Stimulated activated naive CD8-positive, alpha-beta T cell treated with anti-CD3 and anti-CD28 coated beads, Interleukin-15, Interleukin-2, amounts not matched to agents 100 U/mL and 50 U/mL, for 24 hours (primary cell): ENCODE results near the gene MYO7A.

Experiments
- ATAC-seq: fragments of 150-1000 bp; cut with Tn5 transposase; one replicate; pipeline ENCODE4 v1.10.0; 2021
- DNase-seq: peaks from one replicate; pipeline ENCODE4 v3.0.0; 2021

The MYO7A gene

DNA sequence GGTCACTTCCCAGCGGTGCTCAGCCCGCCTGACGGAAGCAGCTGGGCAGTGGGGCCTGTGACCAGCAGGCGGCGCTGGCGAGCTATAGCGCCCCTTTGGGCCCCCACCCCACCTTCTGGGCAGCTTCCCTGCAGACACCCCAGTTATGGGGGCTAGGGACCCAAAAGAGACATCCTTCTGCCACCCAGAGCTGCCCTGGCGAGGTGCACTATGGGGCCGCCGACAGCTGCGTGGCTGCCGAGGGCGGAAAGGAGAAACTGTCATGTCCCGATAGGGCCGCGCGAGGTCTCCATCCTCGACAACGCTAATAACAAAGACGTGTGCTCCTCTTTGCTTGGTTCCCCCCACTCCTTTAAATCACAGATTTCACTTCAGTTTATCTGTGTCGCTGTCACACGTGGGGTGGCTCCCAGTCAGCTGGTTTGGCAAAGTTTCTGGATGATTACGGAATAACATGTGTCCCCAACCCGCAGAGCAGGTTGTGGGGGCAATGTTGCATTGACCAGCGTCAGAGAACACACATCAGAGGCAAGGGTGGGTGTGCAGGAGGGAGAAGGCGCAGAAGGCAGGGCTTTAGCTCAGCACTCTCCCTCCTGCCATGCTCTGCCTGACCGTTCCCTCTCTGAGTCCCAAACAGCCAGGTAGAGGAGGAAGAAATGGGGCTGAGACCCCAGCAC is 673 bp upstream of the MYO7A start:
- peak; percentile 69 for DNase-seq
- peak; percentile 71 for ATAC-seq

DNA sequence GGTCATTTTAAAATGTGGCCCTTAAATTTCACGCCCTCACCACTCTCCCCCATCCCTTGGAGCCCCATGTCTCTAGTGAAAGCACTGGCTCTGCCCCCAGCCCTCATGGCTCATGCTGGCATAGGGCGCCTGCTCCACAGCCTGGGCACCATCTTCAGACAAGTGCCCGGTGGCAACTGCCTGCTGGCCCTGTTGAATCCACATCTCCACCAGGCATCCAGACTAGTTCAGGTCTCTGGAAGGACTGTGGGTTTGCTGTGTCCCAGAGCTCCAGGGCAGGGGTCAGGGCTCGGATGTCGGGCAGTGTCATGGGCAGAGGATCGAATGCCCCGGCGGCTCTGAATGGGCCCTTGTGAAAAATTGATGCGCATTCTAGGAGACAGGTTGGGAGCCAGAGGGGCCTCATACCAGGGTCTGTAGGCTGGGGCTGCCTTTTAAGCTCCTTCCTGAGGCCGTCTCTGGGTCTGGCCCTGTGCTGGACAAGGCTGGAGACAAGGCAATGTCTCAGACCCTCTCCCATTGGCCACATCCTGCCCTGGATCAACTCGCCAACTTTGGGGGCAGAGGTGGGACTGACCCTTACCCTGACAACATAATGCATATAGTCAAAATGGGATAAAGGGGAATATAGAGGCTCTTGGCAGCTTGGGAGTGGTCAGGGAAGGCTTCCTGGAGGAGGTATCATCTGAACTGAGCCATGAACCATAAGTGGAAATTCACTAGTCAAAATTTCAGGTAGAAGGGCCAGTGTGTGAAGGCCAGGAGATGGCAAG is 1.2 kb downstream of the MYO7A start:
- ATAC-seq (no peak), DNase-seq (no peak)

DNA sequence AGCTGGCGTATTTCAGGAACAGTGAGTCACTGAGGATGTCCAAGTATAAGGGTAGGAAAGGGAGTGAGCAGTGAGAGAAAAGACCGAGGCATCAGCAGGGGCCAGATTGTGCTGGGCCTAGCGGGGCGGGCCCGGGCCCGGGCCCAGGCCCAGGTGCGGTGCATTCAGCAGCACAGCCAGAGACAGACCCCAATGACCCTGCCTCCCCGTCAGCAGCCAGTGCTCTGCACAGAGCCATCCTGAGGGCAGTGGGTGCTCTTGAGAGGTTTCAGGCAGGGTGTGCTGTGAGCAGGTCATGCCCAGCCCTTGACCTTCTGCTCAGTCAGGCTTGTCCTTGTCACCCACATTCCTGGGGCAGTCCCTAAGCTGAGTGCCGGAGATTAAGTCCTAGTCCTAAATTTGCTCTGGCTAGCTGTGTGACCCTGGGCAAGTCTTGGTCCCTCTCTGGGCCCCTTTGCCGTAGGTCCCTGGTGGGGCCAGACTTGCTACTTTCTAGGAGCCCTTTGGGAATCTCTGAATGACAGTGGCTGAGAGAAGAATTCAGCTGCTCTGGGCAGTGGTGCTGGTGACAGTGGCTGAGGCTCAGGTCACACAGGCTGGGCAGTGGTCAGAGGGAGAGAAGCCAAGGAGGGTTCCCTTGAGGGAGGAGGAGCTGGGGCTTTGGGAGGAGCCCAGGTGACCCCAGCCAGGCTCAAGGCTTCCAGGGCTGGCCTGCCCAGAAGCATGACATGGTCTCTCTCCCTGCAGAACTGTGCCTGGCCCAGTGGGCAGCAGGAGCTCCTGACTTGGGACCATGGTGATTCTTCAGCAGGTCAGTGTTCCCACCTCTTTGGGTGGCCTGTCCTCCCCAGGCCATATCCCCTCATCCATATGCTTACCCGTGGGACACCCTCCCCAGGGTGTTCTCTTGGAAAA is 2.1 kb downstream of the MYO7A start:
- DNase-seq (no peak), ATAC-seq (no peak)

DNA sequence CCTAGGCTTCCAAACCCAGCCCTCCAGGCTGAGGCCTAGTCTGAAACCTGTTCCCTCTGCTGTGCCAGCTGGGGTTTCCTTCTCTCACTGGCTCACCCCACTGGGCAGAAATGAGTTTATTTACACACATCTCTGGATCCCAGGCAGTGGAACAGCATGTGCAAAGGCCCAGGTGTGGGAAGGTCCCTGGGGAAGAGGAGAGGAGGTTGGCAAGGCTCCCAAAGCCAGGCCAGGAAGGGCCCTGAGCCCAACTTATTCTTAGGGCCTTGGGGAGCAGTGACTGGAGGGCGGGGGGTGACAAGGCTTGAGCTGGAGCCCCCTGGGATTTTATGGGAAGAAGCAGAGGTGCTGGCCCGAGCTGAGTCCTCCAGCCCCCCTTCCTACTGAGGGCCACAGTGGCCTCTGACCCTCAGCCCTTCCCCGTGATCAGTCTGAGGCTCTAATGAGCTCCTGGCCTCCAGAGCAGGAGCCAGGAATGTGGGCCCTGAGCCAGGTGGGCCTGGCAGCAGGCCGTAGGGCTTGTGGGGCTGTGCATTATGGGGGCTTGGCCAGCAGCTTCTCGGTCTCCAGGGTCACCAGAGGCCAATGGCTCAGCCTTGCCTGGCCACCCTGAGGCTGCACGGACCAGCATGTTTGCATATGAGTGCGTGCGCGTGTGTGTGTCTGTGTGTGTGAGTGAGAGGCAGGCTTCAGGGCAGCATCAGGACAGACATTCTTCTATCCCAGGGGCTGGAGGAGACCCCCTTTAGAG is 2.9 kb downstream of the MYO7A start:
- DNase-seq = no peak
- no peak for ATAC-seq

DNA sequence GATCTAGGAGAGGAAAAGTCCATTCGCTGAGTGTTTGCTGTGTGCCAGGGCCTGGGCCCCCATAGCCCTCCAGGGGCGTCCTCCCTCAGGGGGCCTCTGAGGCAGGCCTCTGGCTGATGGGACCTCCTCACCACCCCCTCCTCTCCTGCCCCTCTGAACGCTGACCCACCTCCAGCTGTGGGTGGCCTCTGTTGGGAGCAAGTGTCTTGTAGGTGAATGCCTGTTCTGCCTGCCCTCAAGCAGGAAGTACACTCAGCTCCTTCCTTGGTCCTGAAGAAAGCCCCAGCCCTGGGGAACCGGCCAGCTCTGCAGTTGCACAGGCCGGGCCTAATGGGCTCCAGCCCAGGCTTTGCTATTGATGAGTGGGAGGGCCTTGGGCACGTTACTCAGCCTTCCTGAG is 3.5 kb downstream of the MYO7A start:
- no peak for DNase-seq
- no peak for ATAC-seq

DNA sequence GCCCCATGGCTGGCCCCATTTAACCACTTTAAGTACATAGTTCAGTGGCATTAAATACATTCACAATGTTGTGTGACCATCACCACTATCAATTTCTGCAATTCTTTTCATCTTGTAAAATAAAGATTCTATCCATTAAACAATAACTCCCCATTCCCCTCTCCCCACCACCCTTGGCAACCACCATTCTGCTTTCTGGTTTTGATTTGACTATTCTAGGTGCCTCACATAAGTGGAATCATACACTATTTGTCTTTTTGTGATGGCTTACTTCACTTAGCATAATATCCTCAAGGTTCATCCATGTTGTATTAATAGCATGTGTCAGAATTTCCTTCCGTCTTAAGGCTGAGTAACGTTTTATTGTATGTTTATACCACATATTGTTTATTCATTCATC is 7.0 kb downstream of the MYO7A start:
- no peak for ATAC-seq
- DNase-seq = no peak

DNA sequence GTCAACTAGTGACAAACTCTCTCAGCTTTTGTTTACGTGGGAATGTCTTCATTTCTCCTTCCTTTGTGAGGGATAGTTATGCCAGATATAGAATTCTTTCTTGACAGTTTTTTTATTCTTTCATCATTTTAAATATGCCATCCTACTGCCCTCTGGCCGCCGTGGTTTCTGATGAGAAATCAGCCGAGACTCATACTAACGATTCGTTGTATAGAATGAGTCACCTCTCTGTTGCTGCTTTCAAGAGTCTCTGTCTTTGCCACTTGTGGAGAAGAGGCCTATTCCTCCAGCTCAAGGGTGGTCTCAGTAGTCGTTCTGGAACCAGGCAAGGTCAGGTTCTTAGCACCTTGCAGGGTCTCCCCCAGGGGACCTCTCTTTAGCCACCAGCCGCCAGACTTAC is 8.0 kb downstream of the MYO7A start:
- DNase-seq (no peak), ATAC-seq (peak; percentile 34)

DNA sequence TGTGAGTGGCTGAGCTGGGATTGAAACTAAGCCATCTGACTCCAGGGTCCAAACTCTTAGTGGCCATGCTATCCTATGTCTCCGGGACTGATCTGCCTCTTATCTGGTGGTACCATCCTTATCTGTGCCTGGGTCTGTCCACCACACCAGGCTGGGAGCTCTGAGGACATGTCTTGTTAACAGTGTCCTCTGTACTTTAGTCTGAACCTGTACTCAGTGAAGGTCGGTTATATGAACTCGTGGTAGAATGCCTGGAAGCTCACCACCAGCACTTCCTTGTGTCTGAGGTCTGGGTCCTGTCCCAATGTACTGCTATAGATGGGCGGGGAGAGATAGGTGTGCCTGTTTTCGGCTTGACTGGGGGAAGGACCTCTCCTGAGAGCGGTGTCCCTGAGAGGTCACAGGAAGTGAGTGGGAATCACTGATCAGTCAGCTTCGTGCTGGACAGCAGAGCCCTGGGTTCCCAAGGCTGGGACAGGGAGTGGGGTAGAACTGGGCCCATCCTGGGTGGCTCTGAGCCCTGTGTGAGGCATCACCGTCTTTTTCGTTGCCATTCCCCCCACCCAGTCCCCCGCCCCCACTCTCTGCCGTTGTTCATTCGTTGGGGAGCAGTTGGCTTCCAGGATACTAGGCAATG is 8.9 kb downstream of the MYO7A start:
- ATAC-seq (no peak), DNase-seq (no peak)

DNA sequence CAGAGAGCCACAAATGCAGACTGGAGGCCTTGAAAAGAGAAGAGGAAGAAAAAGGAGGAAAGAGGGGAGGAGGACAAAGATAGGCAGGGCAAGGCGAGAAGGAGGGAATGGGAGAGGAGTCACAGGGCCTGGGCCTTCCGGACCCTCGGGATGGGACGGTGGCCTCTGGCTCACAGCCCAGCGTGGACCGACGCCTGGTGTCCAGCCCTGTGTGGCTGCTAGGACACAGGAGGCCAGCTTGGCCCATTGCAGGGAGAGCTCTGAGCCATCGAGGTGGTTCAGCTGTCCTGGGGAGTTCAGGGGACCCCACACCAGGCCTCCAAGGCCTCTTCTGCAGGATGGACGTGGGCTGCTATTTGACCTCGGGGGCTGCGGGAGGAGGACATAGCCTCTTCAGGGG is 9.4 kb downstream of the MYO7A start:
- DNase-seq = no peak
- no peak for ATAC-seq

DNA sequence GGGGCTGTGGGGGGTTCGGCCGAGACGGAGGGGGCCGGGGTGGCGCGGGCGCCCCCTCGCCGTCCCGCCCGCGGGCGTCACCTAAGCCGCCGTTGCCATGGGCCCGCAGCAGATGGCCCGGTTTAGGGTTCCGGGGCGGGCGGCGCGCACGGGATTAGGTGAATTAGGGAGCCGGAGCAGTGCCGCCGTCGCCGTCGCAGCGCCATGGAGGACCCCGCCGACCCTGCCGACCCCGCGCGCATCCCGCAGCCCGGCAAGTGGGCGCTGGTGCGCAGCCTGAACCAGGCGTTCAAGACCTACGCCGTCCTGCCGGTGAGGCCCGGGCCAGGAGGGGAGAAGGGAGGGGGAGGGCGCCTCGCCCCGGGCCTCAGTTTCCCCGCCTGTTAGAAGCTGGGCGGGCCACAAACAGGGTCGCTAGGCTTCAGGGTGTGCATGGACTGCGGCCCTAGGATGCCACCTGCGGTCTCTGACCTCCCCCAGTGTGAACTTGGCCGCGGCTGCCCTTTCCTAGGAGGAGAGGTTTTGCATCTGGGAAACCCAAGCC is 10.1 kb downstream of the MYO7A start:
- no peak for DNase-seq
- no peak for ATAC-seq

DNA sequence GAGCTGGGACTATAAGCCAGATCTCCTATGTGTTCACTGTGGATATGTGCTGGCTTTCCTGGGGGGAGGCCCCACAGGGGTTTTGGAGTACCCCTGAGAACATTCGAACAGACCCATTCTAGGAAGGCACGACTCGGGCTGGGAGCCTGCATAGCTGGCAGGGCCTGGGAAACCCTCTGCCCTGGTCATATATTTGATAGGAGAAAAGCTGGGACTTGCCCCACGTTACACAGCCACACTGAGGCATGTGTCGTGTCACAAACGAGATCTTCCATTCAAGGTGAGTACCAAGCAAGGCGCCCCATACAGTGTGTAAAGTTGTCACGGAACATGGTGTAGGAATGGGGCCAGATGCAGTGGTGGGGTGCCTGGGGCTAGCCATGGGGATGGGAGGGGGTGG is 11.2 kb downstream of the MYO7A start:
- ATAC-seq = no peak
- DNase-seq = no peak

DNA sequence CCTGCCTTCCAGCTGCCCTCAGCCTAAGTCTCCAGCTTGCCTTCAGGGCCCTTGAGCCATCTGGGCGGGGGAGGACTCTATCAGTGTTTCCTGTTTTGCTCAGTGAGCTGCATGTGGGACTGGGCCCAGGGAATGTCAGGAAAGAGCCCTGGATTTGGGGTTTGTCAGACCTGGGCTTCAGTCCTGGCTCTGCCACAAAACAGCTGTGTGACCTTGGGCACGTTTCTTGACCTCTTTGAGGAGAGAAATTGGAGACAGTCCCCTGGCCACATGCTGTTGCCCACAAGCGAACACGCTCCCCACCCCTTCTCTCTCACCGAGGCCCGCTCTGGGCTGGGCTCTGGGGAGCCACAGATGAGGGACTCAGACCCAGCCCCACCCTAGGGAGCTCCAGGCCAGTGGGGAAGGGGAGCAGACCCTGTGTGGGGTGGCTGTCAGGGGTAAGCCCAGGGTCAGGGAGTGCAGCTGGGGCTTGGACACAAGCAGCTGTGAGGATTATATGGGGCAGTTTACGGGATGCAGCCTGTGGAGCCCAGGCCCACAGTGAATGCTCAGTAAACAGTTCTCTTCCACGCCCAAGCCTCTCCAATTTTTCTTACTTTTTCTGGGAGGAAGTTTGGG is 12.3 kb downstream of the MYO7A start:
- DNase-seq = no peak
- no peak for ATAC-seq

DNA sequence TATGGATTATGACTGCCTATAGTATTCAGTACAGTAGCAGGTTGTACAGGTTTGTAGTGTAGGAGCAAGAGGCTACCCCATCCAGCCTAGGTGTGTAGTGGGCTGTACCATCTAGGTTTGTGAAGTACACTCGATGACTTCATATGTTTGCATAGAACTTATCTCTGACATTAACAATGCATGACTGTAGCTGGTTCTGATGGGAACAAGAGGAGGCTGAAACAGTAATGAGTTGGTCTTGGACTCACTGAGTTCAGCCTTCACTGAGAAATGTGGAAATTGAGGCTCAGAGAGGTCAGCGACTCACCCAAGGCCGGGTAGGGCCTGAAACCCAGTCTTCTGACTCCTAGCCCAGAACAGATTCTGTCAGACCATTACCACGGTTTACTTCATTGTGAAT is 13.0 kb downstream of the MYO7A start:
- DNase-seq = no peak

DNA sequence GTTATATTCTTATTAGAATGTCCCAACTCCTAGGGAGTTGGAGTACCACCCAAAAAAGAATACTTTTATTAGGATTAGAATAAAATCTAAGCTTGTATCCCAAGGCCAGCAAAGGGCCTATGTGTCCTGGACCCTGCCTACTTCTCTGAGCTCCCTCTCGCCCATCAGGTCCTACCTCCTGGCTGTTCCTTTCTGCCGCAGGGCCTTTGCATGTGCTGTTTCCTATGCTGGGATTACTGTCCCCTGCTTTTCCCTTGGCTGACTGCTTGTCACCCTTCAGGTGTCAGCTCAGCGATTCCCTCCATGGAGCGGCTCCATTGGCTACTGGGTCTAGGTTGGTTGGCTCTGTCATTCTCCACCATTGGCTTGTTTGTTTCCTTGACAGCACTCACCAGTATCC is 13.4 kb downstream of the MYO7A start:
- ATAC-seq (no peak), DNase-seq (no peak)

More for the DNA sequence above, 13.0 kb downstream of the MYO7A start:
- peak; percentile 59 for ATAC-seq

DNA sequence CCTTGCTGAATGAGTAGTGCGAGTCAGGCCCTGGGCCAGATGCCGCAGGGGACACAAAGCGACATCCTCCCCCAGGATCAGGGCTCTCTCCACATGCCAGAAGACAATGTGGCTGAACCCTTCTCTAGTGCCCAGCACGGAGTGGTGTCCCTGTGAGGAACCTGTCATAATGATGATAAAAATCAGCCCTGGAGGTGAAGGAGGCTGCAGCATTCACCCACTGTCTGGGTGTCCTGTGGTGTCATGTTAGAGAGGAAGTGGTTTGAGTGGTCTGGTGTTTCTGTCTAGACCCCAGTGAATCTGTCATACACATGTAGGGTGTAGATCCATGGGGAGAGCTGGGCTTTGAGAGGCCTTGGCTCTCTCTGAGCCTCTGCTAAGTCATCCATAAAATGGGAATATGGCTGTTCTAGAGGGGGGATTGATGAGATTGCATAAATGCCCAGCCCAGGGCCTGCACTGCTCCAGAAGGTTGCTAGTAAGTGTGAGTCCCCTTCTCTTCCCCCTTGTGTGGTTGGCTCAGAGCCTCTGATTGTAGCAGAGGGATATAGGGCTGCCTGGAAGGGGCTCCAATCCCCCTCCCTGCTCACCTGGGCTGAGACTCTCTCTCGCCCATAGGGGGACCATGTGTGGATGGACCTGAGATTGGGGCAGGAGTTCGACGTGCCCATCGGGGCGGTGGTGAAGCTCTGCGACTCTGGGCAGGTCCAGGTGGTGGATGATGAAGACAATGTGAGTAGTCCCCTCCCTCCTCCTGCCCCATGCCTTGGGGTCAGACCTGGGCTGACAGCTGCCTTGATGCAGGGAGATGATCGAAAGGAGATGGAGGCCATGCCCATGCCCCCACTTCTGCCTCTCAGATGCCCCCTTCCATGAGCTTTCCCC is 14.3 kb downstream of the MYO7A start:
- peak; percentile 64 for ATAC-seq
- peak; percentile 26 for DNase-seq

DNA sequence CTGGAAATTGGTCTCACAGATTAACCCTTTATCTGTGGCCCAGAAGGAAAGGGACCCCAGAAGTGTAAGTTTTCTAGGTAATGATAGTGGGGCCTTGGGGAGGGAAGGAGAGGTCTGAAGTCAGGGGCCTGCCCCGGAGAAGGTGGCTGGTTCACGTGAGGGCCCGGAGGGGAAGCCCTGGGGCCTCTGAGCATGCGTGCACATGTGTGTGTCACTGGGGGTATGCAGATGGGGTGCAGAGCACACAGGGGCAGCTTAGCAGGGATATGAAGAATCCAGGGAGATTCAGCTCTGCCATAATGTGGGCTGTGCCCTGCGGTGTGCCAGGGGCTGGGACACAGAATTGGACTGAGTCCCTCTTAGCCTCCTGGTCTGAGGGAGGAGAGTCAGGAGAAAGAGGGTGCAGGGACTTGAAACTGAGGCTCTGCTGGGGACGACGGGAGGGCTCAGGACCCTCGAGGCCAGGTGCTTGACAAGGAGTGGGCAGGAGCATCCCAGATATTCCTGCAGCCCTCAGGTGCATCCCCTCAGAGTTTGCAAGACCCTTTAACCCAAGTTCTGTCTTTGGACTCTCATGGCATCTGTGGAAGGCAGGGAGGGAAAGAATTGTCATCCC is 15.5 kb downstream of the MYO7A start:
- DNase-seq (no peak), ATAC-seq (no peak)

DNA sequence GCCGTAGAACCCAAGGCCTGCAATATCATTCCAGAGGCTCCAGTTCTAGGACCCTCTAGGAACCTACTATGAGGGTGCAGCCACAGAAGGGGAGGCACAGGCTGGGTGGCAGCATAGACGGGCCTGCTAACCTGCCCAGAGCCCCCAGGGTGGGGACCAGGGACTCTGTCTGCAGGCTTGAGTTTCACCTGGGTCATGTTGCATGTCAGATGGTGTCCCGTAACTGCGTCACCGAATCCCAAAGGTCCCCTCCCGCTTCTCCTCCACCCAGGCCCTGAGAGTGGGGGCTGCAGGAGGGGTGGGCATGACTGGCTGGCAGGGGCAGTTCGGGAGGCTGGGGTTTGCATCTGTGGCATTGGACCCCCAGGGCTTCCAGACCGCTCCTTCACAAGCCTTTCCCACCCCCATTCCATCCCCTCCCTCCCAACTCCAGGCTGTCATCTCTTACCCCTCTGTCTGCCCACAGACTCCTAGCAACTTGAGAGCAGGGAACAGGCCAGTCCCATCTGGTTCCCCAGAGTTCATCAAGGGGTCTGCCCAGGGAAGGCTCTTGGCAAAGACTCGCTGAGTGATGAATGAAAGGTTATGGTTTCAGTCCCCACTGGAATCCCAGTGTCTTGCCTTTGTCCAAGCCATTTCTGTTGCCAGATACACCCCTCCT is 16.3 kb downstream of the MYO7A start:
- DNase-seq (no peak), ATAC-seq (no peak)

DNA sequence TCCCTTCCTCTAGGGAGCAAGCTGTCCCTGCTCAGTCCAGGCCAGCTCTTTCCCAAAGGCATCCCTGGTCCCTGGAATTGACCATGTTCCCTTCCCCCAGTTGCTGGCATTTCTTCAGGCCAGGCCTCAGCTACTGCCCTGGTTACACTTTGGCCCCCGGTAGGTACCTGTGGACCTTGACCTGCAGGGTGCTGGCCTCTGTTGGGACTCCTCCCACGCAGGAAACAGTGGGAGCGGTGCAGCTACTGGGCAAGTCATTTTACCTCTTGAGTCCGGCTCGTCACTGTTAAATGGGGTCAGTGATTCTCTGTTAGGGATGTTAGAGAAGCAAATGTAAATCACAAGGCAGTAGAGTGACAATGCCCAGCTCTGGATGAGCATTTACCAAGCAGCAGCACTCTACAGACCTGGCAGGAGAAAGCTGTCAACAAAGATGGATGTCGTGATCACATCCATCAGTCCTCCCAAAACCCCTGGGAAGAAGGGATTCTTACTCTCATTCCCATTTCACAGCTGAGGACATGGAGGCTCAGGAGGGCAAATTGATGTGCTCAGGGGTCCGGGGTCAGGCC is 16.9 kb downstream of the MYO7A start:
- DNase-seq (no peak), ATAC-seq (no peak)
